Inflammatory macrophage treated with lipopolysaccharide for 1 hour (primary cell): ENCODE measurements around the gene BCAS3.

Source experiments
- DNase-seq, 2 donors: peaks; one replicate each; pipeline ENCODE4 v3.0.0-alpha.2; 2020 to 2022

The BCAS3 gene

GRCh38 chr17:61209525-61209924 lies 531.9 kb downstream of the BCAS3 start:
- no peak for DNase-seq

GRCh38 chr17:61211236-61211635 lies 533.6 kb downstream of the BCAS3 start:
- DNase-seq: no peak

- no peak for DNase-seq
Observed at GRCh38 chr17:61212655-61213054, 535.0 kb downstream of the BCAS3 start.

- no peak for DNase-seq
Observed at GRCh38 chr17:61214753-61215152, 537.1 kb downstream of the BCAS3 start.

- DNase-seq: no peak
Observed at GRCh38 chr17:61216066-61216465, 538.4 kb downstream of the BCAS3 start.

GRCh38 chr17:61217878-61218437 lies 540.3 kb downstream of the BCAS3 start:
- no peak for DNase-seq

- DNase-seq: peak; percentile 23 to 55
Observed at GRCh38 chr17:61218438-61218837, 540.8 kb downstream of the BCAS3 start.

- no peak for DNase-seq
Observed at GRCh38 chr17:61219460-61219859, 541.8 kb downstream of the BCAS3 start.

- DNase-seq: peak in 1 of 2 donors; percentile 5
Observed at GRCh38 chr17:61221181-61221580, 543.5 kb downstream of the BCAS3 start.

- DNase-seq: peak in 1 of 2 donors; percentile 8
Observed at GRCh38 chr17:61221597-61222471, 544.2 kb downstream of the BCAS3 start.

- DNase-seq: no peak
Observed at GRCh38 chr17:61223725-61224124, 546.1 kb downstream of the BCAS3 start.

GRCh38 chr17:61225178-61225882 lies 547.7 kb downstream of the BCAS3 start:
- no peak for DNase-seq

GRCh38 chr17:61227866-61228265 lies 550.2 kb downstream of the BCAS3 start:
- no peak for DNase-seq

- DNase-seq: no peak
Observed at GRCh38 chr17:61230461-61230860, 552.8 kb downstream of the BCAS3 start.

GRCh38 chr17:61230972-61231820 lies 553.5 kb downstream of the BCAS3 start:
- DNase-seq: no peak

GRCh38 chr17:61232871-61233270 lies 555.2 kb downstream of the BCAS3 start:
- DNase-seq: no peak

- peak; percentile 35 to 42 for DNase-seq
Observed at GRCh38 chr17:61233991-61234750, 556.5 kb downstream of the BCAS3 start.

- DNase-seq: no peak
Observed at GRCh38 chr17:61235001-61235826, 557.6 kb downstream of the BCAS3 start.

GRCh38 chr17:61235827-61236197 lies 558.2 kb downstream of the BCAS3 start:
- DNase-seq: no peak

GRCh38 chr17:61237275-61237674 lies 559.6 kb downstream of the BCAS3 start:
- DNase-seq: no peak

GRCh38 chr17:61238455-61238933 lies 560.8 kb downstream of the BCAS3 start:
- no peak for DNase-seq
